GM21825 (cell line): ENCODE results near the gene KDSR.
A peak's percentile ranks its signal among the peaks of the same experiment; 100 is the strongest.

Experiments used
- ATAC-seq: cut with Tn5 transposase; IDR thresholded peaks from one replicate; pipeline ENCODE4 v1.9.1; 2021; ENCODE audit warnings: mild to moderate bottlenecking, moderate library complexity; ENCODE audit not compliant: unreplicated experiment

KDSR gene

GRCh38 chr18:63307551-63308200 lies 59.3 kb downstream of the KDSR start:
- no peak for ATAC-seq

- no peak for ATAC-seq
Observed at GRCh38 chr18:63306819-63307550, 60.0 kb downstream of the KDSR start.

GRCh38 chr18:63306249-63306648 lies 60.8 kb downstream of the KDSR start:
- ATAC-seq = no peak

GRCh38 chr18:63303547-63303946 lies 63.5 kb downstream of the KDSR start:
- ATAC-seq = no peak

GRCh38 chr18:63302636-63303405 lies 64.2 kb downstream of the KDSR start:
- ATAC-seq = no peak

- no peak for ATAC-seq
Observed at GRCh38 chr18:63302220-63302619, 64.8 kb downstream of the KDSR start.

- no peak for ATAC-seq
Observed at GRCh38 chr18:63301434-63301833, 65.6 kb downstream of the KDSR start.

- peak; percentile 44 for ATAC-seq
Observed at GRCh38 chr18:63299837-63300745, 66.9 kb downstream of the KDSR start.

- ATAC-seq = no peak
Observed at GRCh38 chr18:63298400-63299365, 68.3 kb downstream of the KDSR start.

- no peak for ATAC-seq
Observed at GRCh38 chr18:63297687-63298399, 69.2 kb downstream of the KDSR start.

- no peak for ATAC-seq
Observed at GRCh38 chr18:63293935-63294334, 73.1 kb downstream of the KDSR start.

GRCh38 chr18:63292831-63293683 lies 73.9 kb downstream of the KDSR start:
- ATAC-seq = peak; percentile 61

- no peak for ATAC-seq
Observed at GRCh38 chr18:63291278-63291677, 75.7 kb downstream of the KDSR start.

- ATAC-seq = no peak
Observed at GRCh38 chr18:63290821-63291200, 76.2 kb downstream of the KDSR start.

- ATAC-seq = no peak
Observed at GRCh38 chr18:63290166-63290820, 76.7 kb downstream of the KDSR start.

GRCh38 chr18:63288311-63288710 lies 78.7 kb downstream of the KDSR start:
- ATAC-seq = no peak

- ATAC-seq = no peak
Observed at GRCh38 chr18:63287691-63288220, 79.2 kb downstream of the KDSR start.
